BE2C (cell line): Measurements from ENCODE around the gene PKIG.

Source experiments
- DNase-seq: peaks from one replicate; pipeline ENCODE4 v3.0.0-alpha.2; 2020
- H3K27me3 ChIP-seq: fragments of 250-450 bp; sonication (Bioruptor Pico); 2 replicates; pipeline ENCODE4 v1.5.1; 2020; ENCODE audit warnings: mild to moderate bottlenecking
- H3K36me3 ChIP-seq: fragments of 250-450 bp; sonication (Bioruptor Pico); 2 replicates; pipeline ENCODE4 v1.5.1; 2020; ENCODE audit warnings: mild to moderate bottlenecking
- H3K4me1 ChIP-seq: fragments of 250-450 bp; sonication (Bioruptor Pico); 2 replicates; pipeline ENCODE4 v1.5.1; 2020
- H3K4me3 ChIP-seq: 2 replicates; pipeline ENCODE4 v1.5.1; 2011; ENCODE audit warnings: low read depth, low read length
- H3K9me3 ChIP-seq: fragments of 250-450 bp; sonication (Bioruptor Pico); 2 replicates; pipeline ENCODE4 v1.5.1; 2020
- CTCF ChIP-seq: IDR thresholded peaks from 2 replicates; pipeline ENCODE4 v1.5.1; 2012; ENCODE audit warnings: mild to moderate bottlenecking, low read depth, low read length

Gene PKIG

GRCh38 chr20:44627364-44628010, 45.1 kb downstream of the PKIG start:
- Histone ChIP-seq H3K9me3 (no peaks in the 10 kb centered on the region), H3K27me3 (no peaks in the 10 kb centered on the region), H3K4me3 (no peak overlapping the region), H3K36me3 (no peaks in the 10 kb centered on the region), H3K4me1 (no peaks in the 10 kb centered on the region)
- no peak for TF ChIP-seq CTCF
- DNase-seq: no peak

GRCh38 chr20:44629017-44629385, 46.6 kb downstream of the PKIG start:
- H3K36me3 ChIP-seq: no peaks in the 10 kb centered on the region

GRCh38 chr20:44629542-44629941, 47.2 kb downstream of the PKIG start:
- Histone ChIP-seq H3K4me3 (no peak overlapping the region), H3K27me3 (no peaks in the 10 kb centered on the region), H3K9me3 (no peaks in the 10 kb centered on the region), H3K4me1 (no peaks in the 10 kb centered on the region), H3K36me3 (no peaks in the 10 kb centered on the region)
- DNase-seq: no peak
- no peak for TF ChIP-seq CTCF

More at GRCh38 chr20:44629017-44629385, 46.6 kb downstream of the PKIG start:
- DNase-seq: no peak
- no peaks in the 10 kb centered on the region for H3K27me3 ChIP-seq
- no peak overlapping the region for H3K4me3 ChIP-seq
- H3K9me3 ChIP-seq: no peaks in the 10 kb centered on the region
- no peaks in the 10 kb centered on the region for H3K4me1 ChIP-seq
- no peak for TF ChIP-seq CTCF

- no peak for DNase-seq
- Histone ChIP-seq H3K27me3 (no peaks in the 10 kb centered on the region), H3K4me3 (no peak overlapping the region), H3K36me3 (no peaks in the 10 kb centered on the region), H3K9me3 (no peaks in the 10 kb centered on the region), H3K4me1 (no peaks in the 10 kb centered on the region)
- TF ChIP-seq CTCF: no peak
Observed at GRCh38 chr20:44630297-44630696, 47.9 kb downstream of the PKIG start.

- Histone ChIP-seq H3K4me1 (no peaks in the 10 kb centered on the region), H3K9me3 (no peaks in the 10 kb centered on the region), H3K36me3 (no peaks in the 10 kb centered on the region), H3K27me3 (no peaks in the 10 kb centered on the region), H3K4me3 (no peak overlapping the region)
- TF ChIP-seq CTCF: no peak
- DNase-seq: peak; percentile 24
Observed at GRCh38 chr20:44632103-44632752, 49.8 kb downstream of the PKIG start.

- no peaks in the 10 kb centered on the region for H3K9me3 ChIP-seq
- no peak overlapping the region for H3K4me3 ChIP-seq
- no peaks in the 10 kb centered on the region for H3K4me1 ChIP-seq
- no peaks in the 10 kb centered on the region for H3K27me3 ChIP-seq
- TF ChIP-seq CTCF: no peak
- no peak for DNase-seq
- H3K36me3 ChIP-seq: no peaks in the 10 kb centered on the region
Observed at GRCh38 chr20:44633187-44633810, 50.9 kb downstream of the PKIG start.
